ENCODE data around the gene FKBP15.
"Not testable (repeated sequence)": the region's sequence is repeated elsewhere in the genome, so short reads cannot be mapped to it uniquely, and the experiment has no call there.

The FKBP15 gene

GRCh38 chr9:113176803-113177202 lies 44.3 kb downstream of the FKBP15 start:
- no peak for DNase-seq

DNA sequence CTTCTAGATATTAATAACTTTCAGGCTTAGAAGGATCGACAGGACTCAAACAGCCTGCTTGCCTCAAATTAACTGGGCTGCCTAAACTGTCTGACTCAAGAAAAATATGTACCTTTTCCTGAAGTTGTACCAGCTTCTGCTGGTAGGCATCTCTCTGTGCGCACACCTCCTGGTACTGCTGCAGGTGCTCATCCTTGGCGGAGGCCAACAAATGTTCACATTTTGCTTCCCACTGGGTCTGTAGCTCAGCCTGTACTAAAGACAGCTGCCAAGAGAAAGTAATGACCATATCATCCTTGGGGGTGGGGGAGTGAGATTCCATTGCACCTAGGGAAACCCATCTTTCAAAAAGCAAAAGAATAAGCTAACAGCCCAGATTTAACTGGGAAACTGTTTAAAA lies 47.7 kb downstream of the FKBP15 start:
- DNase-seq: no peak

GRCh38 chr9:113168809-113169208 lies 52.3 kb downstream of the FKBP15 start:
- no peak for DNase-seq

DNA sequence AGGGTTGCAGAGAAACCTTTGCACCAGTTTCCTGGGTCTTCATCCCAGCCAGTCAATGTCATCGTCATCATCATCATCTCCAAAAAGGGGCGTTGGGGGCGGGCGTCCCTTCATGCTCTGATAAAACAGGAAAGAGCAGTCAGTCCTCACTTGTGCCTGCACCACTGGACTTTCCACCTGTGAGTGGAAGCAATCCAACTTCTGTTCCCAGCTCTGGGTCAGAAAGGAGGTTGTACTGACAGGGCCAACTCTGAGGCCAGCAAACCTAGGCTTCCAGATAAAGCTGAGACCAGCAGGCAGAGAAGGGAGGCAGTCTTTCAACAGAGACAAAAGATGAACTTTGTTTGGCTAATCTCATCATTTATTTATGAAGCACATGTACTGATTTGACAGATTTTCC lies 55.0 kb downstream of the FKBP15 start:
- DNase-seq: no peak

DNA sequence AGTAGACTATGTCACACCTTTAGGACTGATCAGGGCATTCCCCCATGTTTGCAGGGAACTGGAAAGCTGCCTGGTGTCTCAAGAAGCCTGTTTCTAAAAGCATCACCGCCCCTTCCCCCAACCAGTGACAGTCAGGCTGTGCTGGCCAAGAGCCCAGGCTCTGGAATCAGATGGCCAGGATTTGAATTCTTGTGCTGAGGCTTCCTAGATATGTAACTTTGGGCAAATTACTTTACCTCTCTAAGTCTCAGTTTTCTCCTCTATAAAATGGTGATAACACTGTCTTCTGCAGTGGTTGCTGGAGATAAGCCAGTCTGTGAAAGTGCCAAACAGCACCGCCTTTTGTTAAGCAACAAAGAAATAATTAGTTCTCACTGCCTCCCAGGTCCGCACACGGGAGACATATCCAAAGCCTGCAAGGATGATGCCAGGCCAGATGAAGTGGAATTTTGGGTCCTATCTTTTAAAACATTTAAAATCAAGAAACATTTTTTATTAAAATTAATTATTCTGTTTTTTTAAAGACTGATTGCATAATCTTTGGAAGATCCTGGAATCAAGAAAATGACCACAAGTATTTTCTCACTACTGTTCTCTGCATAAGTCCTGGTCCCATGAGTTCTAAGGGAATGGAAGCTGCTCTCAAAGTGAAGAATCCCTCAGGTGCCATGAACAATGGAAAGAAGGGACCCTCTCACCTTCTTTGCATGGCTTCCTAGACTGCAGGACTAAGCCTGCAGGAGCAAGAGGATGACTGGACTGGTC lies 56.4 kb downstream of the FKBP15 start:
- no peak for DNase-seq

- DNase-seq: no peak
These were observed 58.1 kb downstream of the FKBP15 start for GRCh38 chr9:113163001-113163400.

- DNase-seq: no peak
These were observed 60.5 kb downstream of the FKBP15 start for GRCh38 chr9:113160571-113160970.

DNA sequence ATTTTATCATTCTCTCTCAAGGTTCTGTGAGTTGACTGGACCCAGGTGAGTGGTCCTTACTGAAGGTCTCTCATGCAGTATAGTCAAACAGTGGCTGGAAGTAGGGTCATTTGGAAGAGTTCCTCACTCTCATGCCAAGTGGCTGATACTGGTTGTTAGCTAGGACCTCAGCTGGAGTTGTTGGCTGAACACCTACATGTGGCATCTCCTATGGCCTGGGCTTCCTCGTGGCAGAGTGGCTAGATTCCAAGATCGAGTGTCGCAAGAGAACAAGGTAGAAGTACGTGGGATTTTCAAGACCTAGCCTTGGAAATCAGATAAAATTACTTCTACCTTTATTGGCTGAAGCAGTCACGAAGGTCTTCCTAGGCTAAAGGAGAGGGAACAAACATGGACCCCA lies 62.6 kb downstream of the FKBP15 start:
- no peak for DNase-seq

GRCh38 chr9:113156880-113157279 lies 64.2 kb downstream of the FKBP15 start:
- DNase-seq: no peak

GRCh38 chr9:113155911-113156588 lies 65.0 kb downstream of the FKBP15 start:
- no peak for DNase-seq

- no peak for DNase-seq
These were observed 66.1 kb downstream of the FKBP15 start for GRCh38 chr9:113154946-113155345.

GRCh38 chr9:113154471-113154870 lies 66.6 kb downstream of the FKBP15 start:
- DNase-seq: no peak

- peak; percentile 23 for DNase-seq
These were observed 67.5 kb downstream of the FKBP15 start for GRCh38 chr9:113153599-113153998.

- no peak for DNase-seq
These were observed 68.4 kb downstream of the FKBP15 start for GRCh38 chr9:113152699-113153098.

- no peak for DNase-seq
These were observed 69.1 kb downstream of the FKBP15 start for GRCh38 chr9:113151696-113152630.

GRCh38 chr9:113150670-113151611 lies 70.1 kb downstream of the FKBP15 start, which contains the start of gene SLC31A2:
TSS of gene SLC31A2 (plus strand) at chr9:113151007. CDS start at chr9:113151075, 68 bp downstream.
- peak; percentile 74 for DNase-seq

DNA sequence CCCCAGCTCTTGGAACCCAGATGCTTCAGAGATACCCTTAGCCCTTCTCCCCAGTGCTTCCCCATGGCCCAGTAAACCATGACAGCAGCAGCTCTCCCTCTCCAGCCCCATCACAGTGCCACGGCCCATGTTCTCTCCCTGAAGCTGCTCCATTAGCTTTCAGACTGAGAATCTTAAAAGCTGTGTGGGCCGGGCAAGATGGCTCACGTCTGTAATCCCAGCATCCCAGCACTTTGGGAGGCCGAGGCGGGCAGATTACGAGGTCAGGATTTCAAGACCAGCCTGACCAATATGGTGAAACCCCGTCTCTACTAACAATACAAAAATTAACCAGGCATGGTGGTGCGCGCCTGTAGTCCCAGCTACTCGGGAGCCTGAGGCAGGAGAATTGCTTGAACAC lies 71.5 kb downstream of the FKBP15 start:
- not testable (repeated sequence) for DNase-seq

DNA sequence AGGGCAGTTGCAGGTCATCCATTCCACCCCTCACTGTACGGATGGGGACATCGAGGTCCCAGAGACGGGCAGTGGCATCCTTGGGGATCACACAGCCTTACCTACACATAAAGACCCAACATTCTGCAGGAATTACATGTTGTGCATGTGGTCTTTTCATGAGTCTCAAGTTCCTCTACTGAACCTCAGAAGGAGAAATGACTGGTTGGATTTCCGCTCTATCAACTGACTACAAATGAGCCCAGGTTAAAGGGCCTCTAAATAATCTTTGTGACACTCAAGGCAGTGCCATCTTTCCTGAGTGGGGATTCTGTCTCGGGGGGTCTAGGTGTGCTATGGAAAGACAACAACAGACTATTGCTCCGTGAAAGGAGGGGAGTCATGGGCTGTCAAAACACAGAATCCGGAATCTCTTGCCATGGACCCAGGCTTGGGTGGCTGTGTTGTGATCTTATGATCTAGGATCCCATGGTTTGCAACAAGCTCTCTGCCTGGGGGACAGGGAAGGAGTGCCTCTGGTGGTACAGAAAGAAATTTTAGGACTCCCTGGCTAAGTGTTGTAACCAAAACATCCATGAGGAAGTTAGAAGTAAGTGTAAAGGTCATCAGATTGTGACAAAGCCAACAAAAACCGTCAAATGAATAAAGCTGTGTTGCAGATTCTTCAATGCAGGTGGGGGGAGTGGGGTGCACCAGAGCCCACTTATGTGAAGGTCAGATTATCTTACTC lies 72.1 kb downstream of the FKBP15 start:
- DNase-seq: no peak

DNA sequence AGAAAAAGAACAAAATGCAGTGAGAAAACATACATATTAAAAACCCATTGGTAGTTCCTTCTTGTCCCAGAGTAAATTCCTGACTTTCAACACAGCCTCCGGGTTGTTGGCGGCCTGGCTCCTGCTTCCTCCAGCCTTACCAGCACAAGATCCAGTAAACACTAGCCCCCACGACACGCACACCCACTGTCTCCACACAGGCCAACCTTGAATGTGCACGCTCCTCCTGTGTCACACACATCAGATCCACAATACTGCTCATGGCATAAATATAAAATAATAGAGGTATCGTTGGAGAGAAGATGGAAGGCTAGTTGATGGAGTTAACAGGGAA lies 72.7 kb downstream of the FKBP15 start:
- DNase-seq: no peak

DNA sequence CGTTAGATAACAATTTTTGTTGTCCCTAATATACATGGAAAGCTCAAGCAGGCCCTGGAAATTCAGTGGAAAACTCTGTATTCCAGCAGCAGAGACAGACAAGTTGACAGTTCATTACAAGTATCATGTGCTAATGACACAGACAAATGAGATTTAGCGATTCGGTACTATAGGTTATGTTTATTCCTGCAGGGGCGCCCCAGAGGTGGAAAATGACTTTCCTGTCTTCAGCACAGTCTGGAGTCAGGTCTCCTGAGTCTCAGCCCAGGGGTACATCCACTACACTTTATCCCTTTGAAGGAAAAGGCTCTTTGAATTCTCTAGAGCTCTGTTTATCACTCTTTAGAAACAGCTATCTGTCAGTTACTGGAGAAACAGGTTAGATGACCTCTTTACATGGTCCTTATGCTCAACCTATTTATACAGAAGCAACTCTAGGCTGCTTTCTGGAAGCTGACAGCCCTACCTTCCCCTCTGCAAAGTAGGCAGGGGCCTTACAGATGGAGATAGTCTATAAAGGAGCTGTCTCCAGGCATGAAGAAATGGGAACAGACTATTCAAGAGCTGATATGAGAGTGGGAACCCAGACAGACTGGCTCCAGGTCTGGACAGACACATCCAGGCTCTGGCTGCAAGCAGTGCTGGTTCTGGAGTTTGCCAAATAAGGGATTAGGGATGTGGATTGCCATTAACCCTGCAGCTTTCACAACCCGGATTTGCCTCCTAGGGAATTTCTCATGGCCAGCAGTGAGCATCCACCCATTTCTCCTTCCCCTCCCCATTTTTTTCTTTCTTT lies 77.4 kb downstream of the FKBP15 start:
- DNase-seq: no peak

DNA sequence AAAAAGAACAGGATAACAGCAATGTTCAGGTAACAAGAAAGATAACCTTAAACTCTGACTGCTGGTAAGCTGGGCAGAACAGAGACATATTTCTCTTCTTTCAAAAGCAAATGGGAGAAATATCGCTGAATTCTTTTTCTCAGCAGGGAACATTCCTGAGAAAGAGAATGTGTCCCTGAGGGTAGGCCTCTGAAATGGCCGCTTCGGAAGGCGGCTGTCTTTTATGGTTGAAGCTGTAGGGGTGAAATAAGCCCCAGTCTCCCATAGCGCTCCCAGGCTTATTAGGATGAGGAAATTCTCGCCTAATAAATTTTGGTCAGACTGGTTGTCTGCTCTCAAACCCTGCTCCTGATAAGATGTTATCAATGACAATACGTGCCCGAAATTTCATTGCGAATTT lies 80.2 kb downstream of the FKBP15 start:
- not testable (repeated sequence) for DNase-seq

Measured in NCI-H774 (cell line).